Stomach (tissue), 4 donors: ENCODE results near the gene SPDYE8.
"Not testable (repeated sequence)": the region's sequence is repeated elsewhere in the genome, so short reads cannot be mapped to it uniquely, and the experiment has no call there.

Experiments
- EP300 ChIP-seq: sonication (generic); formaldehyde crosslinking; IDR thresholded peaks from one replicate; pipeline ENCODE4 v1.6.1; 2017; ENCODE audit warnings: antibody characterized with exemption
- POLR2A ChIP-seq, 4 donors: fragments of 450-650 bp; IDR thresholded peaks; one replicate each; pipeline ENCODE4 v1.6.1; 2016; ENCODE audit warnings: antibody characterized with exemption in 4 of 4, control low read depth in 2 of 4, mild to moderate bottlenecking in 1 of 4, moderate library complexity in 1 of 4

DNA sequence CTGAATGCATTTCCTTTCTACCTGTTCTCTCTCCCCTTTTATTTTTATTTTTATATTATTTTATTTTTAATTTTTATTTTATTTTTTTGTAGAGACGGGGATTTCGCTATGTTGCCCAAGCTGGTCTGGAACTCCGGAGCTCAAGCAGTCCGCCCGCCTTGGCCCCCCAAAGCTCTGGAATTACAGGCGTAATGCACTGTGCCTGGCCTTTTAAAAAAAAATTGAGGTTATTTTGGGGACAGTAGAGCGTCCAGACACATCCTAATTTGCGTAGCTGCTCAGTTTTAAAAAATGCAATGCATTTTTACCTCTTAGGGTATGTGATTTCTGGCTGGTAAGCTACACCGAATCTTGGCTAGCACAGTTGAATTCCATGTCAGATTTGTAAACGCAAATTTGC lies 23.1 kb downstream of the SPDYE8 start:
- not testable (repeated sequence) for TF ChIP-seq EP300; POLR2A (IDR thresholded peaks at IDR 0.05)
